Stomach (tissue), 9 donors: ENCODE measurements around the gene REPS2. TPM values are rescaled to one million over a fixed set of nuclear protein-coding genes. Genes with fewer than 3 reads are reported as not detected.

Experiments used
- DNase-seq, 2 donors: peaks; one replicate each; pipeline versions ENCODE4 v3.0.0 to v3.0.0-alpha.2; 2013 to 2019
- H3K27ac ChIP-seq, 5 donors: fragments of 200-600 bp in 4 of 5; sonication (generic) in 4 of 5; one replicate each; pipeline ENCODE4 v1.5.1; 2013 to 2019; ENCODE audit warnings: mild to moderate bottlenecking in 1 of 5, moderate library complexity in 1 of 5
- H3K27me3 ChIP-seq, 3 donors: fragments of 200-600 bp; sonication (generic); one replicate each; pipeline ENCODE4 v1.5.1; 2017 to 2019; ENCODE audit warnings: mixed run types in 1 of 3
- H3K36me3 ChIP-seq, 4 donors: fragments of 200-600 bp; sonication (generic); 1 replicate in 3 of 4; 2 replicates in 1 of 4; pipeline ENCODE4 v1.5.1; 2016 to 2019
- H3K4me1 ChIP-seq, 4 donors: fragments of 200-600 bp; sonication (generic); one replicate each; pipeline ENCODE4 v1.5.1; 2016 to 2019
- H3K4me3 ChIP-seq, 4 donors: fragments of 200-600 bp; sonication (generic) in 3 of 4; one replicate each; pipeline ENCODE4 v1.5.1; 2016 to 2019; ENCODE audit warnings: mild to moderate bottlenecking in 1 of 4
- H3K9me3 ChIP-seq, 4 donors: fragments of 200-600 bp; sonication (generic); one replicate each; pipeline ENCODE4 v1.5.1; 2016 to 2019
- CTCF ChIP-seq, 7 experiments: fragments of 450-650 bp in 4 of 7; fragments of 200-600 bp in 3 of 7; sonication (generic) in 3 of 7; IDR thresholded peaks; one replicate each; pipeline ENCODE4 v1.5.1; 2016 to 2019; ENCODE audit warnings: antibody characterized with exemption in 7 of 7, control low read depth in 2 of 7, mild to moderate bottlenecking in 1 of 7
- EP300 ChIP-seq: sonication (generic); formaldehyde crosslinking; IDR thresholded peaks from one replicate; pipeline ENCODE4 v1.6.1; 2017; ENCODE audit warnings: antibody characterized with exemption
- POLR2A ChIP-seq, 4 donors: fragments of 450-650 bp; IDR thresholded peaks; one replicate each; pipeline ENCODE4 v1.6.1; 2016; ENCODE audit warnings: antibody characterized with exemption in 4 of 4, control low read depth in 2 of 4, mild to moderate bottlenecking in 1 of 4, moderate library complexity in 1 of 4
- POLR2AphosphoS5 ChIP-seq, 3 donors: sonication (generic); formaldehyde crosslinking; IDR thresholded peaks; one replicate each; pipeline ENCODE4 v1.6.1; 2016; ENCODE audit warnings: antibody characterized with exemption in 3 of 3
- WGBS, 5 donors: extraction: QIAGEN DNeasy Blood & Tissue Kit in 3 of 5; methylation state at CpG; one replicate each; pipeline versions ENCODE4 v1.1.5 to v1.1.7; 2013 to 2018; 5-methylcytosine and 5-hydroxymethylcytosine counted together
- intact Hi-C: fragments of 100-400 bp; cut with DNase I; formaldehyde crosslinking; loops from one replicate; pipeline ENCODE4 v1.15.1; 2023; ENCODE audit warnings: low total_unique reads
- polyA plus RNA-seq, 3 donors: library from polyadenylated mRNA; stranded (reverse); fragments of 200-250 nt; gene quantifications; one replicate each; pipeline ENCODE4 v1.2.3, GENCODE V29; 2013
- total RNA-seq, 5 donors: library from RNA; depleted of rRNA; stranded (reverse); fragments of >200 nt; gene quantifications; one replicate each; pipeline versions ENCODE4 v1.1.0 to v1.2.3, GENCODE V29; 2014 to 2016
- donor health status: healthy with polysubstance abuse.
- donor health status: Bipolar disorder and iron deficiency.
- donor health status: healthy.

REPS2 gene
- total and polyA plus RNA-seq, 8 donors, result 6.1 to 281 (median 10.6) TPM

- Histone ChIP-seq H3K36me3 (no peaks in the 10 kb centered on the region), H3K4me1 (peaks cover 8 to 44% (median 9%) of the 10 kb centered on the region in 4 donors), H3K4me3 (no peak overlapping the region), H3K9me3 (no peaks in the 10 kb centered on the region), H3K27me3 (no peaks in the 10 kb centered on the region), H3K27ac (peak overlapping the region in 3 of 5 donors; percentile 68 to 79 (median 72))
- intact Hi-C loops, result no loop called here
- TF ChIP-seq POLR2A (IDR thresholded peaks at IDR 0.05) (no peak), EP300 (no peak), POLR2AphosphoS5 (IDR thresholded peaks at IDR 0.05) (no peak), CTCF (IDR thresholded peaks at IDR 0.05) (no peak)
- DNase-seq, result no peak
Observed at GRCh38 chrX:17033225-17033624, 86.8 kb downstream of the REPS2 start.

GRCh38 chrX:17035111-17035510 lies 88.7 kb downstream of the REPS2 start:
- no peak for DNase-seq
- Histone ChIP-seq H3K36me3 (no peaks in the 10 kb centered on the region), H3K4me1 (peaks cover 8 to 56% (median 17%) of the 10 kb centered on the region in 4 donors), H3K9me3 (no peaks in the 10 kb centered on the region), H3K4me3 (no peak overlapping the region), H3K27me3 (no peaks in the 10 kb centered on the region), H3K27ac (peak overlapping the region in 1 of 5 donors; percentile 22)
- intact Hi-C loops, result no loop called here
- TF ChIP-seq POLR2AphosphoS5 (IDR thresholded peaks at IDR 0.05) (no peak), POLR2A (IDR thresholded peaks at IDR 0.05) (no peak), CTCF (IDR thresholded peaks at IDR 0.05) (no peak), EP300 (no peak)
- 83 to 97% (median 91%) methylated on average over 3 of the region's 3 CpGs for WGBS, 5 donors

- H3K9me3 ChIP-seq, result no peaks in the 10 kb centered on the region
- intact Hi-C loops, result no loop called here
- peaks cover 3 to 52% (median 14%) of the 10 kb centered on the region in 4 donors for H3K4me1 ChIP-seq
- TF ChIP-seq POLR2AphosphoS5 (IDR thresholded peaks at IDR 0.05) (no peak), POLR2A (IDR thresholded peaks at IDR 0.05) (no peak), EP300 (no peak), CTCF (IDR thresholded peaks at IDR 0.05) (no peak)
- no peaks in the 10 kb centered on the region for H3K36me3 ChIP-seq
- H3K4me3 ChIP-seq, result no peak overlapping the region
- no peak for DNase-seq
- peak overlapping the region in 3 of 5 donors; percentile 31 to 72 (median 39) for H3K27ac ChIP-seq
- WGBS, 5 donors, result 49 to 58% (median 54%) methylated on average over 3 to 4 of the region's 4 CpGs
- H3K27me3 ChIP-seq, result no peaks in the 10 kb centered on the region
Observed at GRCh38 chrX:17036171-17036961, 89.9 kb downstream of the REPS2 start.

- no peaks in the 10 kb centered on the region for H3K9me3 ChIP-seq
- no peak for DNase-seq
- H3K27ac ChIP-seq, result peak overlapping the region in 3 of 5 donors; percentile 10 to 72 (median 31)
- no peak overlapping the region for H3K4me3 ChIP-seq
- 34 to 67% (median 58%) methylated on average over 3 of the region's 3 CpGs for WGBS, 5 donors
- intact Hi-C loops, result no loop called here
- no peaks in the 10 kb centered on the region for H3K36me3 ChIP-seq
- TF ChIP-seq POLR2A (IDR thresholded peaks at IDR 0.05) (no peak), EP300 (no peak), POLR2AphosphoS5 (IDR thresholded peaks at IDR 0.05) (no peak), CTCF (IDR thresholded peaks at IDR 0.05) (no peak)
- no peaks in the 10 kb centered on the region for H3K27me3 ChIP-seq
- H3K4me1 ChIP-seq, result peaks cover 0 to 56% (median 12%) of the 10 kb centered on the region in 4 donors
Observed at GRCh38 chrX:17038277-17038676, 91.8 kb downstream of the REPS2 start.
